ENCODE data around the gene CENPF. TPM values are rescaled to one million over a fixed set of nuclear protein-coding genes. Genes with fewer than 3 reads are reported as not detected.

CENPF gene
- total RNA-seq, 2 experiments from 2014 or later = 110 to 173 TPM

GRCh38 chr1:214567481-214567980 lies 35.5 kb upstream of the CENPF start:
- Histone ChIP-seq H4K20me1 (ENCODE audit: insufficient read depth, low read length) (no peaks in the 10 kb centered on the region), H2AFZ (ENCODE audit: low read length) (no peak overlapping the region), H3K4me1 (ENCODE audit: insufficient read depth, low read length, poor library complexity, severe bottlenecking) (no peaks in the 10 kb centered on the region), H3K4me3 (ENCODE audit: low read depth, low read length, poor library complexity, severe bottlenecking) (no peak overlapping the region), H3K79me2 (ENCODE audit: insufficient read depth, low read depth, low read length) (no peaks in the 10 kb centered on the region), H3K27ac (ENCODE audit: low read depth, low read length, poor library complexity, severe bottlenecking) (no peak overlapping the region), H3K36me3 (ENCODE audit: insufficient read depth, low read length) (no peaks in the 10 kb centered on the region), H3K9me3 (ENCODE audit: low read length) (no peaks in the 10 kb centered on the region), H3K9me2 (ENCODE audit: insufficient read depth, low read length) (no peaks in the 10 kb centered on the region), H3K4me2 (ENCODE audit: low read length) (no peak overlapping the region)
- DNase-seq (ENCODE audit: low spot score) = no peak
- intact Hi-C loops (cut with micrococcal nuclease; ENCODE audit: unreplicated experiment) = no loop called here
- ChIA-PET CTCF (ENCODE audit: unreplicated experiment) (no interaction called here), POLR2A (interaction anchor here (1.1 to 1.5 kb wide), 2 partner anchors 13 to 16 kb away, joined by 4 read pairs; no protein-coding TSS in a partner anchor)
- no TSS peak for BruUV-seq (replicated peaks)
- TF ChIP-seq CTCF (conservative IDR thresholded peaks at IDR 0.05; ENCODE audit: low read length) = no peak

- intact Hi-C loops (cut with micrococcal nuclease; ENCODE audit: unreplicated experiment) = no loop called here
- H2AFZ ChIP-seq (ENCODE audit: low read length) = no peak overlapping the region
- BruUV-seq (replicated peaks) = no TSS peak
- H3K4me2 ChIP-seq (ENCODE audit: low read length) = no peak overlapping the region
- no peaks in the 10 kb centered on the region for H3K4me1 ChIP-seq (ENCODE audit: insufficient read depth, low read length, poor library complexity, severe bottlenecking)
- H4K20me1 ChIP-seq (ENCODE audit: insufficient read depth, low read length) = no peaks in the 10 kb centered on the region
- H3K4me3 ChIP-seq (ENCODE audit: low read depth, low read length, poor library complexity, severe bottlenecking) = no peak overlapping the region
- H3K27ac ChIP-seq (ENCODE audit: low read depth, low read length, poor library complexity, severe bottlenecking) = no peak overlapping the region
- no peaks in the 10 kb centered on the region for H3K9me3 ChIP-seq (ENCODE audit: low read length)
- ChIA-PET CTCF (ENCODE audit: unreplicated experiment) (no interaction called here), POLR2A (interaction anchor here (0.6 to 1.5 kb wide), 3 partner anchors 12 to 358 kb away, joined by 3 to 4 read pairs (median 4); no protein-coding TSS in a partner anchor)
- no peaks in the 10 kb centered on the region for H3K9me2 ChIP-seq (ENCODE audit: insufficient read depth, low read length)
- no peaks in the 10 kb centered on the region for H3K79me2 ChIP-seq (ENCODE audit: insufficient read depth, low read depth, low read length)
- TF ChIP-seq CTCF (conservative IDR thresholded peaks at IDR 0.05; ENCODE audit: low read length) (no peak), EZH2phosphoT487 (IDR thresholded peaks at IDR 0.05; ENCODE audit: borderline replicate concordance, low read depth, low read length) (no peak)
- DNase-seq (ENCODE audit: low spot score) = no peak
- H3K36me3 ChIP-seq (ENCODE audit: insufficient read depth, low read length) = no peaks in the 10 kb centered on the region
These were observed 34.7 kb upstream of the CENPF start for GRCh38 chr1:214568328-214568727.

- no peaks in the 10 kb centered on the region for H3K4me1 ChIP-seq (ENCODE audit: insufficient read depth, low read length, poor library complexity, severe bottlenecking)
- H2AFZ ChIP-seq (ENCODE audit: low read length) = no peak overlapping the region
- H3K9me2 ChIP-seq (ENCODE audit: insufficient read depth, low read length) = no peaks in the 10 kb centered on the region
- BruUV-seq (replicated peaks) = no TSS peak
- POLR2A ChIA-PET = interaction anchor here (1.5 kb wide), 1 partner anchor 11 kb away, joined by 4 read pairs; no protein-coding TSS in a partner anchor
- H4K20me1 ChIP-seq (ENCODE audit: insufficient read depth, low read length) = no peaks in the 10 kb centered on the region
- intact Hi-C loops (cut with micrococcal nuclease; ENCODE audit: unreplicated experiment) = no loop called here
- TF ChIP-seq EZH2phosphoT487 (IDR thresholded peaks at IDR 0.05; ENCODE audit: borderline replicate concordance, low read depth, low read length) (no peak), CTCF (conservative IDR thresholded peaks at IDR 0.05; ENCODE audit: low read length) (no peak)
- no peak for DNase-seq (ENCODE audit: low spot score)
- CTCF ChIA-PET (ENCODE audit: unreplicated experiment) = no interaction called here
- H3K4me3 ChIP-seq (ENCODE audit: low read depth, low read length, poor library complexity, severe bottlenecking) = no peak overlapping the region
- no peaks in the 10 kb centered on the region for H3K9me3 ChIP-seq (ENCODE audit: low read length)
- no peak overlapping the region for H3K27ac ChIP-seq (ENCODE audit: low read depth, low read length, poor library complexity, severe bottlenecking)
- H3K79me2 ChIP-seq (ENCODE audit: insufficient read depth, low read depth, low read length) = no peaks in the 10 kb centered on the region
- H3K36me3 ChIP-seq (ENCODE audit: insufficient read depth, low read length) = no peaks in the 10 kb centered on the region
- no peak overlapping the region for H3K4me2 ChIP-seq (ENCODE audit: low read length)
These were observed 33.5 kb upstream of the CENPF start for GRCh38 chr1:214569357-214570004.

Data from OCI-LY7 (cell line).